Adipose tissue (tissue), 3 donors: ENCODE measurements around the gene DERL3. TPM values are rescaled to one million over a fixed set of nuclear protein-coding genes. Genes with fewer than 3 reads are reported as not detected.

Source experiments
- H3K27ac ChIP-seq: one replicate; pipeline ENCODE4 v1.5.1; 2013; ENCODE audit warnings: low read depth, low read length
- WGBS, 3 donors: extraction: QIAGEN DNeasy Blood & Tissue Kit; methylation state at CpG; one replicate each; pipeline ENCODE4 v1.1.7; 2013; 5-methylcytosine and 5-hydroxymethylcytosine counted together
- polyA plus RNA-seq, 3 donors: library from polyadenylated mRNA; stranded (reverse); fragments of 200-250 nt; gene quantifications; one replicate each; pipeline ENCODE4 v1.2.3, GENCODE V29; 2013
- donor health status: healthy with polysubstance abuse.
- donor health status: Bipolar disorder and iron deficiency.
- donor health status: healthy.

DERL3 gene
- polyA plus RNA-seq, 3 donors: 0.79 to 26.4 (median 1.9) TPM

- WGBS, 3 donors: 24 to 26% (median 25%) methylated on average over 59 to 62 of the region's 62 CpGs
- H3K27ac ChIP-seq: no peak overlapping the region
These were observed 10.5 kb upstream of the DERL3 start for GRCh38 chr22:23849009-23850006.

GRCh38 chr22:23847991-23848864, 9.4 kb upstream of the DERL3 start:
- no peak overlapping the region for H3K27ac ChIP-seq
- 83 to 85% (median 84%) methylated on average over 24 of the region's 24 CpGs for WGBS, 3 donors

- no peak overlapping the region for H3K27ac ChIP-seq
- WGBS, 3 donors: 83 to 91% (median 88%) methylated on average over 18 of the region's 18 CpGs
These were observed 8.6 kb upstream of the DERL3 start for GRCh38 chr22:23847310-23847920.

GRCh38 chr22:23846081-23846469, 7.3 kb upstream of the DERL3 start:
- H3K27ac ChIP-seq: no peak overlapping the region
- WGBS, 3 donors: 66 to 89% (median 83%) methylated on average over 7 of the region's 7 CpGs

- no peak overlapping the region for H3K27ac ChIP-seq
- WGBS, 3 donors: 77 to 86% (median 81%) methylated on average over 9 of the region's 9 CpGs
These were observed 6.7 kb upstream of the DERL3 start for GRCh38 chr22:23845265-23846080.

- WGBS, 3 donors: 75 to 84% (median 84%) methylated on average over 8 of the region's 8 CpGs
- H3K27ac ChIP-seq: no peak overlapping the region
These were observed 6.0 kb upstream of the DERL3 start for GRCh38 chr22:23844739-23845202.

DNA sequence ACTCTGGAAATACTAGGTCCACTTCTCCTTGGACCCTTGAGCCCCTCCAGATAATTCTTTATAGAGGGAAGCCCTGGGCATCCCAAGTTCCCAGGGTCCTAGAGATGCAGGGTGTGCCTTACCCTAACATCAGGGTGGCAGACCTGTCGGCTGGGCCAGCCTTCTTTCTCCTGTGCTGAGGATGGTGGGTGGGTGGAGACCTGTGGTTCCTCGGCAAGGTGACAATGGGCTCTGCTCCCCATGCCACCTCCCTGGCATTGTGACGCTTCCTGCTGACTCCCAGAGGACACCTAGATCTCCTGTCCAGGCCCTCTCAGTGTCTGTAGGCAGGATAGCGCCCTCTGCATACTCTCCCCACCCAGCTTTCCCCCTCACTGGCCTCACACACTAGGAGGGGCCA, 3.8 kb upstream of the DERL3 start:
- H3K27ac ChIP-seq: no peak overlapping the region
- WGBS, 3 donors: 75 to 88% (median 87%) methylated on average over 4 of the region's 4 CpGs

DNA sequence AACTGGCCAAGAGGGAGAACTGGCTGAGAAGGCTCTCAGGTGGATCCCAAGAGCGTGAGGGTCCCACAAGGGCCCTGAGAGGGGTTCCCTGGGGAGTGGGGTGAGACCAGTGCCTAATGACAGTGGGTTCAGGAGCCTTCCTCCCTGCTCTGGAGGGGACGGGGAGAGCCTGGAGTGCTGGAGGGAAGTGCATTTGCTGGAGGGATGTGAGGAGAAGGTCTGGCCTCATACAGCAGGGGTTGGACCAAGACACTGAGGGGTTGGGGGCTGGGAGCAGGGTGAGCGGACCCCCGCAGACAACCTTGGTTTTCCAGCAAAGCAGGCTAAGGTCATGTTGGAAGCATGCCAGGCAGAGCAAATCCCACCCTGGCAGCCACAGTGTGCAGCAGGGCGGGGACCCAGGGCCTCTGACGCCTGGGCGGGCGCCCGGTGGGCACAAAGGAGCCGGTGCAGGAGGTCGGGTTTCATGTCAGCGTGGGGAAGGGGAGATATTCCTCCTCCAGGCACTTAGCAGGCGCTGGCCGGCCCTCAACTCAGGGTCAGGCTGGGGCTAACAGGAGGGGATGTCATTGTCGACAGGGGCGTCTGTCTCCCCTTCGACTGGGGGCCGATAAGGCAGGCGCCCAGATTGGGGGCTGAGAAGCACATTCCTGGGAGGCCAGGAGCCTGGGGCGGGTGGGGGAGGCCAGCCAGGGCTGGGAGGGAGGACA, 3.1 kb upstream of the DERL3 start:
- WGBS, 3 donors: 78 to 84% (median 79%) methylated on average over 20 of the region's 20 CpGs
- no peak overlapping the region for H3K27ac ChIP-seq

DNA sequence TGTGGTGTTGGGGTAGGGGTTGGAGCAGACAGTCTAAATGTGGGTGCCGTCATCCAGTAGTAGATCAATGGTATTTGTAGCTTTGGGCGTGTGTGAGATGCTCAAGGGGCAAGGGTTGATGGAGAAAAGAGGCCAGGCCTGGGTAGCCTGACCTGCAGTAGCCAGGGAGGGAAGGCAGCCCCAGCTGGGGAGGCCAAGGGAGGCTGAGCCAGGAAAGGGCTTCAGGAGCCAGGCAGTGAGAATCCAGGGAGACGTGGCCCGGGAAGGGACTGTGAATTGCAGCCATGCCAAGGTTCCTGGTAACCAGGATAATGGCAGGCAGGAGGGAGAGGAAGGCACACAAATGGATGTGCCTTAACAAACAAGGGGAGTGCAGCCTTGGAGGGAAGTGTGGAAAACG, 2.5 kb upstream of the DERL3 start:
- H3K27ac ChIP-seq: no peak overlapping the region
- 81 to 89% (median 88%) methylated on average over 5 of the region's 5 CpGs for WGBS, 3 donors

GRCh38 chr22:23840026-23840425, 1.2 kb upstream of the DERL3 start:
- no peak overlapping the region for H3K27ac ChIP-seq
- 78 to 87% (median 82%) methylated on average over 7 of the region's 7 CpGs for WGBS, 3 donors

GRCh38 chr22:23837911-23838680, 710 bp downstream of the DERL3 start:
- WGBS, 3 donors: 15 to 30% (median 28%) methylated on average over 38 to 41 of the region's 41 CpGs
- no peak overlapping the region for H3K27ac ChIP-seq

DNA sequence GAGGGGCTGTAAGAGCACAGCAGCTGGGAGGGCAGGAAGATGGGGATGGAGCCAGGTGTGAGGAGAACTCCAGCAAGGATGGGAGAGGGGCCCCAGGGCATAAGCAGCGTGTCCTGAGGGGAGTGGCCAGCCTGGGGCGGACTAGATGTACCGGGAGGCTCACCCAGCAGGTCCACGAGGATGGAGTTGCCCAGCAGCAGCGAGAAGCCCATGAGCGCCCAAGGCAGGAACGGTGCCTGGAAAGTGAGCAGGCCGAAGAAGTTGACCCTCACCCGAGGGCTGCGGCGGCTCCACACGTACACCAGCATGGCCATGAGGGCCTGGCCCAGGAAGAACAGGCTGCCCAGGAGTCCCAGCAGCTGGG, 1.3 kb downstream of the DERL3 start:
- 43 to 94% (median 90%) methylated on average over 12 of the region's 12 CpGs for WGBS, 3 donors
- H3K27ac ChIP-seq: no peak overlapping the region

DNA sequence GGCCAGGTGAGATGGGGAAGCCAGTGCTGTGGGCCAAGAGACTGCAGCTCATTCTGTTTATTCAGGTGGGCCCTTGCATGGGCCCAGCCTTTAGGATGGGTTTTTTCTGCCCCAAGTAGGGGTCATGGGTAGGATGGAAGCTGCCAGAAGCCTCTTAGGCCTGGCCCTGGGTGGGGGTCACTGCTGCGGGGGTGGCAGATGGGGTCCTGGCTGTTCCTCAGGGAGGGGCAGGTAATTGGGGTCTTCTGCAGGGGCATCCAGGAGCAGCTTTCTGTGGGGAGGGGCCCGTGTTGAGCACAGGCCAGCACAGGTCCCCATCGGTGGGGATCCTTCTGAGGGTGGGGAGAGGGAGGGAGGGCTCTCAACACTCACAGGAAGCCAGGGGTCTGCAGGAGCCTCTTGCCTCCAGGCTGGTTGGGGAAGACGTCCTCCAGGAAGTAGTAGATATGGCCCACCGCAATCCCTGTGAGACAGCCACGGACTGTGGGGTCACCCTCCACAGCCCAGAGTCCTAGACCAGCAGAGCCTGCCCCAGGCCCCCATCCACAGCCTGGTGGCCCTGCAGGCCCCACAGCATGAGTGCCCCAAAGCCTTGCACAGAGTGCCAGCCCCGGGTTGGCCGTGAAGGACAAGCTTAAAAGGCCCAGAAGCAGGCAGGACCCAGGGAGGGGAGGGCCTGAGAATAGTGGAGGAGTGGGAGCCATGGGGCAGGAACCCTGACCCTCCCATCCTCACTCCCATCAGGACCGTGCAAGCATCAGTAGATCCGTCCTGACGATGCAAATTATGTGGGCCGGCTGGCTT, 1.9 kb downstream of the DERL3 start:
- WGBS, 3 donors: 50 to 81% (median 80%) methylated on average over 12 of the region's 12 CpGs

GRCh38 chr22:23836281-23836680, 2.5 kb downstream of the DERL3 start:
- no peak overlapping the region for H3K27ac ChIP-seq
- 69 to 88% (median 74%) methylated on average over 5 of the region's 5 CpGs for WGBS, 3 donors

More for the DNA sequence above, 1.9 kb downstream of the DERL3 start:
- no peak overlapping the region for H3K27ac ChIP-seq

DNA sequence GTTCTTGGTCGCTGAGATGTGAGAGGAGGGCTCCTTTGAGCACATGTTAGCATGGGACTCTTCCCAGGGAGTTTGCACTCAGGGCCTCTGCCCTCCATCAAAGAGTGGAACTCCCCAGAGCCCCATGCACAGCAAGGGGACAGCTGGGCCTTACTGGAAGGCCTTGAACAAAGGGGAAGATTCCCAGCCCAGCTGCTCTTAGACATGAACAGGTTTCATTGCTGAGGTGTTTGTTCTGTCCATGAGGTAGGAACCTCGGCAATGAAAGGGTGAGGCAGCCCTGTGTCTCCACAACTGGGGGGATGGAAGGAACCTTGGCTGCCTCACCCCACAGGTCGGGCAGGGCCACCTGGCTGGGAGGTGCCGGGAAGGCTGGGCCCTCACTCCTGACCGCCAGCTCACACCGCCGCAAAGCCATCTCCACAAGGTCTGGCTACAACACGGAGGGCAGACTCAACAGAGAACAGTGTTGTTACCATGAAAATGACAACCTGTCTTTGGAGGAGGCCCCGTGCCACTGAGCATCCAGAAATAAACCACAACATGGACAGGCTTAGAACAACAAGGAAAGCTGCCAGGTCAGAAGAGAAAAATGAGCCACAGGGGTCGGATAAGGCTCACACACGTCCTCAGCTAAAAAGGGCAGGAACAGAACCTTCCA, 3.2 kb downstream of the DERL3 start:
- WGBS, 3 donors: 44 to 77% (median 77%) methylated on average over 11 of the region's 11 CpGs
- H3K27ac ChIP-seq: no peak overlapping the region
